HCT116 (cell line): ENCODE data around the gene DOCK3. TPM values are rescaled to one million over a fixed set of nuclear protein-coding genes. Genes with fewer than 3 reads are reported as not detected.
A peak's percentile ranks its signal among the peaks of the same experiment; 100 is the strongest.

Source experiments
- ATAC-seq: fragments of 200-7000 bp; cut with Tn5 transposase; 2 replicates; pipeline ENCODE4 v1.9.1; 2020; ENCODE audit warnings: mild to moderate bottlenecking, moderate library complexity
- BruUV-seq: library from RNA; stranded (reverse); fragments of 400-500 nt; replicated peaks from 2 replicates; lab custom pipeline; 2021; lab: Mats Ljungman, UMichigan
- CTCF ChIA-PET: fragments of 300-600 bp; sonication (Branson Sonifier 250); formaldehyde crosslinking; loops from one replicate; lab custom pipeline; 2021; ENCODE audit warnings: antibody characterized with exemption; lab: Charles Lee
- POLR2A ChIA-PET: fragments of 300-600, 350-600 bp; sonication (Branson Sonifier 250); formaldehyde crosslinking; loops from one replicate; lab custom pipeline; 2021; ENCODE audit warnings: antibody characterized with exemption; lab: Charles Lee
- RAD21 ChIA-PET, 2 experiments: fragments of 300-600 bp; sonication (Branson Sonifier 250); formaldehyde crosslinking; loops; one replicate each; lab custom pipeline; 2023; ENCODE audit warnings: low total read pairs in 2 of 2; ENCODE audit not compliant: uncharacterized antibody in 2 of 2, unreplicated experiment in 2 of 2, low non-redundant PET in 1 of 2; lab: Charles Lee
- DNase-seq: peaks from one replicate; pipeline ENCODE4 v3.0.0-alpha.2; 2010; ENCODE audit warnings: low read depth, low spot score
- H2AFZ ChIP-seq: fragments of 200-600 bp; shearing (Covaris generic), sonication (generic); 2 replicates; pipeline ENCODE4 v1.6.1; 2017; ENCODE audit warnings: low read depth, mixed run types, mixed read lengths, antibody characterized with exemption, low read length; ENCODE audit not compliant: poor library complexity, severe bottlenecking
- H3K27ac ChIP-seq: 2 replicates; pipeline ENCODE4 v1.5.1; 2012; ENCODE audit warnings: low read depth, low read length
- H3K27me3 ChIP-seq: fragments of 200-600 bp; sonication (generic); 2 replicates; pipeline ENCODE4 v1.6.1; 2016; ENCODE audit warnings: mixed run types, low read length, mixed read lengths; ENCODE audit not compliant: insufficient read depth
- H3K36me3 ChIP-seq, 2 experiments: fragments of 200-500 bp in 1 of 2; fragments of 200-600 bp in 1 of 2; sonication (Bioruptor generic) in 1 of 2; sonication (generic) in 1 of 2; 2 replicates each; pipeline versions ENCODE4 v1.5.1 to v1.6.1; 2014 to 2016; ENCODE audit warnings: low read length in 2 of 2, inconsistent platforms in 1 of 2, mixed read lengths in 1 of 2, mixed run types in 1 of 2; ENCODE audit not compliant: insufficient read depth in 2 of 2, control insufficient read depth in 1 of 2
- H3K4me1 ChIP-seq, 2 experiments: fragments of 200-600 bp in 1 of 2; sonication (generic) in 1 of 2; 2 replicates each; pipeline versions ENCODE4 v1.5.1 to v1.6.1; 2012 to 2017; ENCODE audit warnings: low read length in 2 of 2, inconsistent platforms in 1 of 2, mild to moderate bottlenecking in 1 of 2, mixed read lengths in 1 of 2, mixed run types in 1 of 2, moderate library complexity in 1 of 2; ENCODE audit not compliant: insufficient read depth in 2 of 2, control insufficient read depth in 1 of 2
- H3K4me2 ChIP-seq: fragments of 200-600 bp; sonication (generic); 2 replicates; pipeline ENCODE4 v1.6.1; 2017; ENCODE audit warnings: mixed run types, low read length, mixed read lengths
- H3K4me3 ChIP-seq, 2 experiments: fragments of 200-600 bp in 1 of 2; sonication (generic) in 1 of 2; replicated peaks in 1 of 2; 2 replicates each; pipeline ENCODE4 v1.5.1; 2011 to 2016; ENCODE audit warnings: low read length in 2 of 2, control low read depth in 1 of 2, low read depth in 1 of 2, mild to moderate bottlenecking in 1 of 2, mixed read lengths in 1 of 2, mixed run types in 1 of 2
- H3K79me2 ChIP-seq: fragments of 200-600 bp; sonication (generic); 2 replicates; pipeline ENCODE4 v1.6.1; 2017; ENCODE audit warnings: mild to moderate bottlenecking, mixed run types, low read length, moderate library complexity, mixed read lengths; ENCODE audit not compliant: insufficient read depth
- H3K9ac ChIP-seq: fragments of 200-600 bp; sonication (generic); 2 replicates; pipeline ENCODE4 v1.6.1; 2016; ENCODE audit warnings: low read length, mixed read lengths
- H3K9me2 ChIP-seq: fragments of 200-600 bp; sonication (generic), shearing (Covaris generic); 2 replicates; pipeline ENCODE4 v1.6.1; 2017; ENCODE audit warnings: mixed run types, mild to moderate bottlenecking, moderate library complexity; ENCODE audit not compliant: insufficient read depth
- H3K9me3 ChIP-seq, 2 experiments: fragments of 200-500 bp in 1 of 2; fragments of 200-600 bp in 1 of 2; sonication (Bioruptor generic) in 1 of 2; sonication (generic) in 1 of 2; 2 replicates each; pipeline ENCODE4 v1.6.1; 2014 to 2017; ENCODE audit warnings: low read length in 2 of 2, mixed read lengths in 2 of 2, inconsistent platforms in 1 of 2, low read depth in 1 of 2, mild to moderate bottlenecking in 1 of 2, mixed run types in 1 of 2, moderate library complexity in 1 of 2; ENCODE audit not compliant: control insufficient read depth in 1 of 2, insufficient read depth in 1 of 2
- H4K20me1 ChIP-seq: fragments of 200-600 bp; sonication (generic), shearing (Covaris generic); 2 replicates; pipeline ENCODE4 v1.6.1; 2017; ENCODE audit warnings: mixed run types, mild to moderate bottlenecking, moderate library complexity; ENCODE audit not compliant: insufficient read depth
- CEBPB ChIP-seq: IDR thresholded peaks from 2 replicates; pipeline ENCODE4 v1.6.1; 2012; ENCODE audit warnings: low read depth
- EZH2 ChIP-seq: fragments of 200-600 bp; sonication (generic); IDR thresholded peaks from 2 replicates; pipeline ENCODE4 v1.6.1; 2017; ENCODE audit warnings: antibody characterized with exemption, mixed run types
- POLR2AphosphoS5 ChIP-seq: IDR thresholded peaks from 2 replicates; pipeline ENCODE4 v1.6.1; 2011; ENCODE audit warnings: mild to moderate bottlenecking, low read depth, low read length, moderate library complexity
- intact Hi-C: fragments of 100-400 bp; cut with micrococcal nuclease; formaldehyde crosslinking; loops from 2 replicates; pipeline ENCODE4 v1.10.0; 2022
- total RNA-seq: library from RNA; stranded (reverse); gene quantifications from one replicate; pipeline ENCODE4 v1.2.1, GENCODE V29; 2021; ENCODE audit not compliant: unreplicated experiment
- TF ChIP-seq, protein P1 (sequence below): IDR thresholded peaks from 2 replicates; pipeline ENCODE4 v1.6.1; 2011; ENCODE audit warnings: mild to moderate bottlenecking, low read length, moderate library complexity; ENCODE audit not compliant: insufficient replicate concordance; ENCODE audit errors: extremely low read depth

The DOCK3 gene
- total RNA-seq, 1 experiment from 2014 or later, result 4.2 TPM

DNA sequence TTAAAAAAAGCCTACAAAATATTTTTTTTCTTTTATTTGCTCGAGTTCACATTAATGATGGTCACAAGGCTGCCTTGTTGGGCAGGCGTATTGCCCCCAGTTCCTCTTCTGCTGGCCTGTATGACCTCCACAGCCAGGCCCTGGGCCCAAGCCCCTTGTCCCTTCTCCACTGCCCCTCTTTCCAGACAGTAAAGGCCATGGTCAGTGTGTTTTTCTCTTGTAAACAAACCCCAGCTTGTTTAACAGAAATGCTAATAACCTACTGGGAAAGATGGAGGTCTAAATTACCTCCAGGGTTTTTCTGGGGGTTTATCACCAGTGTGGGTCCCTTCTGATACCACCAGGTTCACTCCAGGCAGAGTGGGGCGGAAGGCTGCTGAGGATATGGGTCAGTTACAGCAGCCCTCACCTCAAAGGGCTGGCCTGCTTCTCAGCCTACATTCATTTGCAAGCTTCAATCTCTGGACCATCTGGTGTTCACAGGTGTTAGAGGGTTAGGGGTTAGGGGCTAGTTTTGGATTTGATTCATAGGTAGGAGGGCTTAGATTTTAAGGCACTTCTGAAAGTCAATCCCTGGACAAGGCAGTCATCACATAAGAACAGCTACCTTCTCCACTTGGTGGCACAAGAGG is 708.3 kb downstream of the DOCK3 start:
- no peaks in the 10 kb centered on the region for H3K27me3 ChIP-seq
- CTCF ChIA-PET, result interaction anchor here (0.9 kb wide), 1 partner anchor 11 kb away, joined by 3 read pairs; no protein-coding TSS in a partner anchor
- peak overlapping the region; percentile 97 to 99 for H3K4me3 ChIP-seq
- no TSS peak for BruUV-seq
- H3K36me3 ChIP-seq, result peaks cover 0 to 17% of the 10 kb centered on the region in 2 experiments; a peak in 2 of 4 replicates
- no peaks in the 10 kb centered on the region for H3K9me2 ChIP-seq
- no peak for ATAC-seq
- TF ChIP-seq CEBPB (no peak), EZH2 (no peak), POLR2AphosphoS5 (peak; percentile 7; the same call in 1 of the 2 replicates)
- TF ChIP-seq, protein P1, sequence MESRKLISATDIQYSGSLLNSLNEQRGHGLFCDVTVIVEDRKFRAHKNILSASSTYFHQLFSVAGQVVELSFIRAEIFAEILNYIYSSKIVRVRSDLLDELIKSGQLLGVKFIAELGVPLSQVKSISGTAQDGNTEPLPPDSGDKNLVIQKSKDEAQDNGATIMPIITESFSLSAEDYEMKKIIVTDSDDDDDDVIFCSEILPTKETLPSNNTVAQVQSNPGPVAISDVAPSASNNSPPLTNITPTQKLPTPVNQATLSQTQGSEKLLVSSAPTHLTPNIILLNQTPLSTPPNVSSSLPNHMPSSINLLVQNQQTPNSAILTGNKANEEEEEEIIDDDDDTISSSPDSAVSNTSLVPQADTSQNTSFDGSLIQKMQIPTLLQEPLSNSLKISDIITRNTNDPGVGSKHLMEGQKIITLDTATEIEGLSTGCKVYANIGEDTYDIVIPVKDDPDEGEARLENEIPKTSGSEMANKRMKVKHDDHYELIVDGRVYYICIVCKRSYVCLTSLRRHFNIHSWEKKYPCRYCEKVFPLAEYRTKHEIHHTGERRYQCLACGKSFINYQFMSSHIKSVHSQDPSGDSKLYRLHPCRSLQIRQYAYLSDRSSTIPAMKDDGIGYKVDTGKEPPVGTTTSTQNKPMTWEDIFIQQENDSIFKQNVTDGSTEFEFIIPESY, result no peak
- peaks cover 8 to 30% of the 10 kb centered on the region in 2 experiments; a peak in 3 of 4 replicates for H3K4me1 ChIP-seq
- H2AFZ ChIP-seq, result no peak overlapping the region
- POLR2A ChIA-PET, result no interaction called here
- no peaks in the 10 kb centered on the region for H3K9me3 ChIP-seq
- DNase-seq, result no peak
- intact Hi-C loops, result loop anchor here (10.0 kb wide), 1 partner anchor 1028 kb away; the partner anchor contains the start of genes CYB561D2, NPRL2 and TMEM115
- H3K79me2 ChIP-seq, result peaks cover 39% of the 10 kb centered on the region
- peak overlapping the region; percentile 82 for H3K4me2 ChIP-seq
- RAD21 ChIA-PET, result no interaction called here
- no peaks in the 10 kb centered on the region for H4K20me1 ChIP-seq
- no peak overlapping the region for H3K27ac ChIP-seq
- H3K9ac ChIP-seq, result peak overlapping the region; percentile 99; the same call in 1 of the 2 replicates
